Hippocampal formation (tissue), 2 donors: ENCODE data around the gene HM13.
"Not testable (repeated sequence)": the region's sequence is repeated elsewhere in the genome, so short reads cannot be mapped to it uniquely, and the experiment has no call there.

Experiments
- DNase-seq, 2 donors: peaks; one replicate each; lab custom pipeline; 2025; lab: John Stamatoyannopoulos, UW

The HM13 gene

DNA sequence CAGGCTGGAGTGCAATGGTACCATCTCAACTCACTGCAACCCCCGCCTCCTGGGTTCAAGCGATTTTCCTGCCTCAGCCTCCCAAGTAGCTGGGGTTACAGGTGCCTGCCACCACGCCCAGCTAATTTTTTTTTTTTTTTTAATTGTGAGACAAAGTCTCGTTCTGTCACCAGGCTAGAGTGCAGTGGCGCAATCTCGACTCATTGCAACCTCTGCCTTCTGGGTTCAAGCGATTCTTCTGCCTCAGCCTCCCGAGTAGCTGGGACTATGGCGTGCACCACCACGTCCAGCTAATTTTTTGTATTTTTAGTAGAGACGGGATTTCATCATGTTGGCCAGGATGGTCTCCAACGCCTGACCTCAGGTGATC lies 98.0 kb downstream of the HM13 start:
- DNase-seq = not testable (repeated sequence)

DNA sequence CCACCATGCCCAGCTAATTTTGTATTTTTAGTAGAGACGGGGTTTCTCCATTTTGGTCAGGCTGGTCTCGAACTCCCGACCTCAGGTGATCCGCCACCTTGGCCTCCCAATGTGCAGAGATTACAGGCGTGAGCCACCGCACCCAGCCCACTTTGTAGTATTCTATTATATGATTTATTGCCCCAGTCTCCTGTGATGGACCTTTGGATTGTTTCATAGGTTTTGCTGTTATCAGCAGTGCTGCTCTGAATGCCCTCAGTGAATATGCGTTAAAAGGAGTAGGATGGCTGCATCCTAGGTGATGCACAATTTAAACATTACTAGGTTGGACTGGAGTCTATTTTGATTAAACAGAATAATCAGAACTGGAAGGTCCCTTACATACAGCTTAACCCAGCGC lies 101.2 kb downstream of the HM13 start:
- no peak for DNase-seq

DNA sequence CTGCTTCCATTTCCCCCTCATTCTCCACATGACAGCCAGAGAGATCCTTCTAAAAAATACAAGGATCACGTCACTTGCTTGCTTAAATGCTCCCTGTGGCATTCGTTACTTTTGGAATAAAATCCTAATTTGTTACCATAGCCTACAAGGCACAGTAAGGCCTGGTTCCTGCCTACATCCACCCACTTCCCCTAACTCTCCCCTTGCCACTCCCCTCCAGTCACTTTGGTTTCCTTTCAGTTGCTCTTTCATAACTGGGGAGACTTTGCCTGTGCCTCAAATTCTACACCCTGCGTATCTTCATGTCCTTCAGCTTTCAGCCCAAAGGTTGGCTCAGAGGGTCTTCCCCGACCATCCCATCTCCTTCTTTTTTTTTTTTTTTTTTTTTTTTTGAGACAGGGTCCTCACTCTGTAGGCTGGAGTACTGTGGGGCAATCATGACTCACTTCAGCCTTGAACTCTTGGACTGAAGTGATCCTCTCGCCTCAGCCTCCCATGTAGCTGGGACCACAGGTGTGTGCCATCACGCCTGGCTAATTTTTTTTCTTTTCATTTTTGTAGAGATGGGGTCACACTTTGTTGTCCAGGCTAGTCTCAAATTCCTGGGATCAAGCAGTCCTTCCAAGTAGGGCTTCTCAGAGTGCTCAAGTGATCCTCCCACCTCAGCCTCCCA lies 103.3 kb downstream of the HM13 start:
- no peak for DNase-seq
